Body of pancreas (tissue), 4 donors: ENCODE results near the gene CARTPT.

Experiments used
- CTCF ChIP-seq, 7 experiments: fragments of 450-650 bp in 4 of 7; fragments of 200-600 bp in 3 of 7; sonication (generic) in 3 of 7; IDR thresholded peaks; one replicate each; pipeline ENCODE4 v1.5.1; 2016 to 2019; ENCODE audit warnings: antibody characterized with exemption in 7 of 7
- POLR2A ChIP-seq, 3 donors: fragments of 450-650 bp; IDR thresholded peaks; one replicate each; pipeline ENCODE4 v1.6.1; 2016; ENCODE audit warnings: antibody characterized with exemption in 3 of 3, mild to moderate bottlenecking in 2 of 3

DNA sequence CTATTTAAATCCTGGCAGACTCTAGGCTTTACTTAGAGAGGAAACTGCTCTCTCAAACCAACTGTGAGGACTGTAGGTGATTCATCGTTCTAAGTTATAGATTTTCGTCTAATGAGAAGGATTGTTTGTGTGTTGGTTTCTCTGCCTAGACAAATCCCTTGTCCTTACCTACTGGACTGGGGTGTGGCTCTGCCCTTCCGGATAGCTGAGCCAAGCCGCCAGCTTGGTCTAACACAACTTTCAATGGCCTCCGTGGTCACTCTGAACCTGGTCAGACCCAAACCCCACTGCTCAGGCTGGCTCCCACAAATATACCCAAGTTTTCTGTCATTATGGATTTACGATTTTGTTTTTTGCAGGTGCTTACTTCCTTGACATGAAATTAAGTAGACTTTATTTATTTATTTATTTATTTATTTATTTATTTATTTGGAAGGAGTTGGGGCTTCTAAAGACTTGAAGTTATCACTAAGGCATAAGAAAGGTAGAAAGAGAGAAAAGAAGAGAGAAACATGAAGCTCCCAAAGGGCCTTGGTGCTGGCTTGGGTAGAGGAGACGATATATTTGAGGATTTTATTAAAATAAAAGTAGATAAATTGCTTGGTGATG, 19.0 kb downstream of the CARTPT start:
- TF ChIP-seq CTCF (IDR thresholded peaks at IDR 0.05): no peak
- no peak for TF ChIP-seq POLR2A (IDR thresholded peaks at IDR 0.05)
